Measurements from ENCODE around the gene ALDOB.

The ALDOB gene

DNA sequence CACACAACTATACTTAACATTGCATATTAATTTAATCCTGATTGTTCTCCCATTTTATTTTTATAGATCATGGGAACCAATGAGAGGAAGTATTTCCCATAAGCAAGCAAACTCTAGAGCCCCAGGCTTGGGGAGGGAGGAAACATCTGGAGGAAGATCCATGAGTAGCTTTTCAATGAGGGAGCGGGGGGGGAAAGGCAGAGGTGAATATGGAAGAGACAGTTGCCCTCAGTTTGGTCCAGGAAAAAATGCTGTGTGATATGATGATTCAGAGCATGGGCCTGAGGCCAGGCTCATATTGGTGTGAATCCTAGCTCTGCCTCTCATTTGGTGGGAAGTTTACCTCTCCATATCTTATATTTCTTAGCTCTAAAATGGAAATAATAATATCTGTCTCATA is 42.2 kb upstream of the ALDOB start:
- TF ChIP-seq, protein P1, sequence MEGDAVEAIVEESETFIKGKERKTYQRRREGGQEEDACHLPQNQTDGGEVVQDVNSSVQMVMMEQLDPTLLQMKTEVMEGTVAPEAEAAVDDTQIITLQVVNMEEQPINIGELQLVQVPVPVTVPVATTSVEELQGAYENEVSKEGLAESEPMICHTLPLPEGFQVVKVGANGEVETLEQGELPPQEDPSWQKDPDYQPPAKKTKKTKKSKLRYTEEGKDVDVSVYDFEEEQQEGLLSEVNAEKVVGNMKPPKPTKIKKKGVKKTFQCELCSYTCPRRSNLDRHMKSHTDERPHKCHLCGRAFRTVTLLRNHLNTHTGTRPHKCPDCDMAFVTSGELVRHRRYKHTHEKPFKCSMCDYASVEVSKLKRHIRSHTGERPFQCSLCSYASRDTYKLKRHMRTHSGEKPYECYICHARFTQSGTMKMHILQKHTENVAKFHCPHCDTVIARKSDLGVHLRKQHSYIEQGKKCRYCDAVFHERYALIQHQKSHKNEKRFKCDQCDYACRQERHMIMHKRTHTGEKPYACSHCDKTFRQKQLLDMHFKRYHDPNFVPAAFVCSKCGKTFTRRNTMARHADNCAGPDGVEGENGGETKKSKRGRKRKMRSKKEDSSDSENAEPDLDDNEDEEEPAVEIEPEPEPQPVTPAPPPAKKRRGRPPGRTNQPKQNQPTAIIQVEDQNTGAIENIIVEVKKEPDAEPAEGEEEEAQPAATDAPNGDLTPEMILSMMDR (IDR thresholded peaks at IDR 0.05; ENCODE audit: insufficient read depth, low read depth, low read length, missing control alignments): no peak
- DNase-seq (ENCODE audit: low read depth): no peak
- H3K4me3 ChIP-seq (ENCODE audit: low read depth, low read length): no peak overlapping the region

- DNase-seq (ENCODE audit: low read depth): no peak
- TF ChIP-seq, protein P1 (IDR thresholded peaks at IDR 0.05; ENCODE audit: insufficient read depth, low read depth, low read length, missing control alignments): no peak
- no peak overlapping the region for H3K4me3 ChIP-seq (ENCODE audit: low read depth, low read length)
Measured at GRCh38 chr9:101477214-101477613, 41.6 kb upstream of the ALDOB start.

GRCh38 chr9:101476576-101477208 is 41.1 kb upstream of the ALDOB start:
- no peak for DNase-seq (ENCODE audit: low read depth)
- TF ChIP-seq, protein P1 (IDR thresholded peaks at IDR 0.05; ENCODE audit: insufficient read depth, low read depth, low read length, missing control alignments): no peak
- H3K4me3 ChIP-seq (ENCODE audit: low read depth, low read length): no peak overlapping the region

- H3K4me3 ChIP-seq (ENCODE audit: low read depth, low read length): no peak overlapping the region
- DNase-seq (ENCODE audit: low read depth): no peak
- TF ChIP-seq, protein P1 (IDR thresholded peaks at IDR 0.05; ENCODE audit: insufficient read depth, low read depth, low read length, missing control alignments): no peak
Measured at GRCh38 chr9:101472891-101473290, 37.3 kb upstream of the ALDOB start.

- no peak overlapping the region for H3K4me3 ChIP-seq (ENCODE audit: low read depth, low read length)
- no peak for DNase-seq (ENCODE audit: low read depth)
- TF ChIP-seq, protein P1 (IDR thresholded peaks at IDR 0.05; ENCODE audit: insufficient read depth, low read depth, low read length, missing control alignments): no peak
Measured at GRCh38 chr9:101470929-101471328, 35.4 kb upstream of the ALDOB start.

GRCh38 chr9:101470021-101470420 is 34.4 kb upstream of the ALDOB start:
- DNase-seq (ENCODE audit: low read depth): no peak
- no peak overlapping the region for H3K4me3 ChIP-seq (ENCODE audit: low read depth, low read length)
- TF ChIP-seq, protein P1 (IDR thresholded peaks at IDR 0.05; ENCODE audit: insufficient read depth, low read depth, low read length, missing control alignments): no peak

DNA sequence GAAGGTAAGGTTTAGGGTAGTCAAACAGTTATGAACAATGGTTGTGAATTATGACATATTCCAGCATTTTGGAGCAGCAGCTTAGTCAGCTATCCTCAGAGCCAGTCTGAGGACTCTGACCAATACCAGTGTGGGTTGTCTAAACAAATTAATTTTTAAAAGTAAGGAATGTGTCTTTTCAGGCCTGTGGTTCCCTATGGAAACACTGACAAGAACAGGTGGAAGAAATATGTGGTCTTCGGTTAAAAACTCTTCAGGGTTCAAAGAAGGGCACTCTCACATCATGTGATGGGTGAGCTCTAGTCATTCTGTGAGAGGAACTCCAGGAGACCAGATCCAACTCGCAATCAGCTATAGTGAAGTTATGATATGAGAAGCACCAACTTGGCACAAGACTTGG is 33.5 kb upstream of the ALDOB start:
- no peak for DNase-seq (ENCODE audit: low read depth)
- TF ChIP-seq, protein P1 (IDR thresholded peaks at IDR 0.05; ENCODE audit: insufficient read depth, low read depth, low read length, missing control alignments): no peak
- no peak overlapping the region for H3K4me3 ChIP-seq (ENCODE audit: low read depth, low read length)

All from GM12865 (cell line).